ENCODE measurements around the gene SULT1B1.

SULT1B1 gene

DNA sequence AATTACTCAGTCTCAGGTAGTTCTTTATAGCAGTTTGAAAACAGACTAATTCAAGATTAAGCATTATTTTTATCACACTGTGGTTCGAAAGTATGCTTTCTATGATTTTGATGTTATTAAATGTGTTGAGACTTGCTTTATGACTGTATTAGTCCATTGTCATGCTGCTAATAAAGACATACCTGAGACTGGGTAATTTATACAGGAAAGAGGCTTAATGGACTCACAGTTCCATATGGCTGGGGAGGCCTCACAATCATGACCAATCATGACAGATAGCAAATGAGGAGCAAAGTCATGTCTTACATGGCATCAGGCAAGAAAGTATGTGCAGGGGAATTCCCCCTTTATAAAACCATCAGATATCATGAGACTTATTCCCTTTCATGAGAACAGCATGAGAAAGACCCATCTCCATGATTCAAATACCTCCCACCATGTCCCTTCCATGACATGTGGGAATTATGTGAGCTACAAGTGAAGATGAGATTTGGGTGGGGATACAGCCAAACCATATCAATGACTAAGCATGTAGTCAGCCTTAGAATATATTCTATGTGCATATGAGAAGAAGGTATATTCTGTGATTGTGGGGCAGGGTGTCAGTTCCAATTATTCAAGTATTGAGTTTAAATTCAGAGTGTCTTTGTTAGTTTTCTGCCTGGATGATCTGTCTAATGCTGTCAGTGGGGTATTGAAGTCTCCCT is 62.7 kb downstream of the SULT1B1 start:
- no peak for DNase-seq (ENCODE audit: low read depth in 3 of 3)

DNA sequence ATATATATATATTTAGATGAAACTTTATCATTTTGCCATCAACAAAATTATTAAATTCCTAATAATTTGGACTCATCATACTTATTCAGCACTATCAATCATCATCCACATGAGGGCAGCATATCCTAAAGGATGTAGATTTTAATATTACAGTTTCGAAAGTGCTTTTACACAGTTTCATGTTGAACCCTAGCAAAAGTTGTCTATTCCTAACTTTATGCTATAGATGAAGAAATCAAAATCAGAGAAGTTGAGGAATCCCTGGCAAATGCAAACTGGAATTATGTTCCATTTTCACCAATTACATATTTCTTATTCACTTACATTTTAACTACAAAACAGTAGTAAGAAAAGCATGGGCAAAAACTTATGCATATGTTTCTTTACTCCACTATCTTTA is 70.8 kb downstream of the SULT1B1 start:
- no peak for DNase-seq (ENCODE audit: low read depth in 3 of 3)

DNA sequence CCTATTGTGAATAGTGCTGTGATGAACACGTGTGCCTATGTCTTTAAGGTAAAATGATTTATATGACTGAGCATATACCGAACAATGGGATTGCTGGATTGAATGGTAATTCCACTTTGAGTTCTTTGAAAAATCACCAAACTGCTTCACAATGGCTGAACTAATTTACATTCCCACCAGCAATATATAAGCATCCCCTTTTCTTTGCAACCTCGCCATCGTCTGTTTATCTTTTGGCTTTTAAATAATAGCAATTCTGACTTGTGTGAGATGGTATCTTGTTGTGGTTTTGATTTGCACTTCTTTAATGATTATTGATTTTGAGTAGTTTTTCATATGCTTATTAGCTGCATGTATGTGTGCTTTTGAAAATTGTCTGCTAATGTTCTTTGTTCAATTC is 75.6 kb downstream of the SULT1B1 start:
- DNase-seq (ENCODE audit: low read depth in 3 of 3) = no peak

Data from stimulated activated CD4-positive, alpha-beta T cell treated with anti-CD3 and anti-CD28 coated beads, TNF-alpha, amount 100 ng/mL, for 48 hours (primary cell).